ENCODE data around the gene BRCA2.

- no peak for TF ChIP-seq ETV6 (CRISPR knock-in tag; IDR thresholded peaks at IDR 0.05)
- no peak for TF ChIP-seq PRDM15 (CRISPR knock-in tag; IDR thresholded peaks at IDR 0.05)
- TF ChIP-seq ZNF232 (CRISPR knock-in tag; IDR thresholded peaks at IDR 0.05), result no peak
- no peak for TF ChIP-seq ATF3 (CRISPR knock-in tag; conservative IDR thresholded peaks at IDR 0.05)
- TF ChIP-seq USF1 (CRISPR knock-in tag; IDR thresholded peaks at IDR 0.05), result no peak
- no peak for TF ChIP-seq CTCF (IDR thresholded peaks at IDR 0.05)
- TF ChIP-seq NR3C1 (CRISPR knock-in tag; conservative IDR thresholded peaks at IDR 0.05; ENCODE audit: low read depth), result no peak
- no peak for TF ChIP-seq ZNF121 (CRISPR knock-in tag; IDR thresholded peaks at IDR 0.05)
These were observed 130.2 kb downstream of the BRCA2 start for GRCh38 chr13:32445461-32445860.

Measured in WTC11 (cell line).